ENCODE measurements around the gene IL2RA.
"Not testable (repeated sequence)": the region's sequence is repeated elsewhere in the genome, so short reads cannot be mapped to it uniquely, and the experiment has no call there.

IL2RA gene

GRCh38 chr10:6062101-6062771 is at the start of gene IL2RA:
TSS of gene IL2RA (minus strand) at chr10:6062367. CDS start at chr10:6062151, 216 bp downstream.
- Histone ChIP-seq H3K27me3 (ENCODE audit: control insufficient read depth, insufficient read depth, low read length) (no peaks in the 10 kb centered on the region), H3K9ac (ENCODE audit: low read length) (no peak within 1 kb of the TSS), H3K27ac (ENCODE audit: low read depth, low read length) (no peak within 1 kb of the TSS), H3K36me3 (ENCODE audit: control insufficient read depth, insufficient read depth, low read length) (no peaks in the 10 kb centered on the region), H3K4me1 (ENCODE audit: control insufficient read depth, insufficient read depth, low read length) (no peaks in the 10 kb centered on the region), H3K9me3 (ENCODE audit: control insufficient read depth, insufficient read depth, low read depth, low read length) (no peaks in the 10 kb centered on the region), H3K4me3 (ENCODE audit: low read depth, low read length) (no peak within 1 kb of the TSS)

DNA sequence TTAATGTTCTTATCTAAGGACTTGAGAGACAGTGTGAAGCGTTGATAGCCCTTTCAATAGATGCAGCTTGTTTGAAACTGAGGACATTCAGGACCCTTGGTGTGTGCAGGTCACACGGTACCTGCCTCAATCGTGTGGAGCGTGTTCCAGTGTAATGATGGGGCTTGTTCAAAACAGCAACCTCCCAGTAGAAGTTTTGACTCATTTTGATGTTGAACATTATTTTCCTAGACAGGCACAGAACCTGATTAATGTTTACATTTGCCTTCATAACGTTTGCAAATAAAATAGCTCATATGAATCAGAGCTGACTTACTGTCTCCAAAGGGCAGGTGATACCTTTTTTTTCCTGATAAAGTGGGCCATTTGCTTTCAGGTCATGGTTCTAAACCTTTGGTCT is 48.0 kb upstream of the IL2RA start:
- peaks cover 15% of the 10 kb centered on the region for H3K4me1 ChIP-seq (ENCODE audit: control insufficient read depth, insufficient read depth, low read length)
- no peaks in the 10 kb centered on the region for H3K9me3 ChIP-seq (ENCODE audit: control insufficient read depth, insufficient read depth, low read depth, low read length)
- H3K9ac ChIP-seq (ENCODE audit: low read length), result no peak overlapping the region
- H3K36me3 ChIP-seq (ENCODE audit: control insufficient read depth, insufficient read depth, low read length), result peaks cover 85% of the 10 kb centered on the region
- H3K27ac ChIP-seq (ENCODE audit: low read depth, low read length), result no peak overlapping the region
- no peaks in the 10 kb centered on the region for H3K27me3 ChIP-seq (ENCODE audit: control insufficient read depth, insufficient read depth, low read length)
- H3K4me3 ChIP-seq (ENCODE audit: low read depth, low read length), result no peak overlapping the region

- peaks cover 22% of the 10 kb centered on the region for H3K4me1 ChIP-seq (ENCODE audit: control insufficient read depth, insufficient read depth, low read length)
- H3K27ac ChIP-seq (ENCODE audit: low read depth, low read length), result no peak overlapping the region
- no peaks in the 10 kb centered on the region for H3K9me3 ChIP-seq (ENCODE audit: control insufficient read depth, insufficient read depth, low read depth, low read length)
- H3K9ac ChIP-seq (ENCODE audit: low read length), result no peak overlapping the region
- peaks cover 84% of the 10 kb centered on the region for H3K36me3 ChIP-seq (ENCODE audit: control insufficient read depth, insufficient read depth, low read length)
- no peak overlapping the region for H3K4me3 ChIP-seq (ENCODE audit: low read depth, low read length)
- H3K27me3 ChIP-seq (ENCODE audit: control insufficient read depth, insufficient read depth, low read length), result no peaks in the 10 kb centered on the region
These were observed 47.2 kb upstream of the IL2RA start for GRCh38 chr10:6109444-6109775.

- Histone ChIP-seq H3K36me3 (ENCODE audit: control insufficient read depth, insufficient read depth, low read length) (peaks cover 81% of the 10 kb centered on the region), H3K4me1 (ENCODE audit: control insufficient read depth, insufficient read depth, low read length) (peaks cover 28% of the 10 kb centered on the region), H3K27ac (ENCODE audit: low read depth, low read length) (no peak overlapping the region), H3K4me3 (ENCODE audit: low read depth, low read length) (no peak overlapping the region), H3K9ac (ENCODE audit: low read length) (no peak overlapping the region), H3K27me3 (ENCODE audit: control insufficient read depth, insufficient read depth, low read length) (no peaks in the 10 kb centered on the region), H3K9me3 (ENCODE audit: control insufficient read depth, insufficient read depth, low read depth, low read length) (no peaks in the 10 kb centered on the region)
These were observed 46.7 kb upstream of the IL2RA start for GRCh38 chr10:6108631-6109443.

DNA sequence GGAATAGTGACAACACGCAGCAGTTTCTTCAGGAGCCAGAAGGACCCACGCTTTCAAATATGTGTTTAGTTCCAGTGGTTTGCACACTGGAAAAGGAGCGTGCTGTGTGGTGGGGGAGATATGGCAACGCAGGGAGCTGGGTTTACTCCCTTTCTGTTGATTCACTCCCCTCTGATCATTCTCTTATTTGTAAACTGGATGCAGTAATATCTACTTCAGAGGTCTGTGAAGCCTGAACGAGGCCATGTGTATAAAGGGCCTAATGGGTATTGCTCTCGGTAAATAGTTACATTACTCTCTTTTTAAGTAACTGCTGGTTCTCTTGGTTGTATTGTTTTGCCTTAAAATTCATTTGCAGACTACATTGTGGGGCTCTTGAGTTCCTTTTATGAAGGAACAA is 45.9 kb upstream of the IL2RA start:
- H3K4me3 ChIP-seq (ENCODE audit: low read depth, low read length), result no peak overlapping the region

GRCh38 chr10:6107616-6108015 is 45.4 kb upstream of the IL2RA start:
- peaks cover 38% of the 10 kb centered on the region for H3K4me1 ChIP-seq (ENCODE audit: control insufficient read depth, insufficient read depth, low read length)
- not testable (repeated sequence) for H3K27me3 ChIP-seq (ENCODE audit: control insufficient read depth, insufficient read depth, low read length); H3K4me3 ChIP-seq (ENCODE audit: low read depth, low read length); H3K27ac ChIP-seq (ENCODE audit: low read depth, low read length); H3K9me3 ChIP-seq (ENCODE audit: control insufficient read depth, insufficient read depth, low read depth, low read length); H3K9ac ChIP-seq (ENCODE audit: low read length)
- H3K36me3 ChIP-seq (ENCODE audit: control insufficient read depth, insufficient read depth, low read length), result peaks cover 80% of the 10 kb centered on the region

More for the DNA sequence above, 45.9 kb upstream of the IL2RA start:
- peaks cover 34% of the 10 kb centered on the region for H3K4me1 ChIP-seq (ENCODE audit: control insufficient read depth, insufficient read depth, low read length)
- no peak overlapping the region for H3K9ac ChIP-seq (ENCODE audit: low read length)
- no peaks in the 10 kb centered on the region for H3K27me3 ChIP-seq (ENCODE audit: control insufficient read depth, insufficient read depth, low read length)
- peaks cover 80% of the 10 kb centered on the region for H3K36me3 ChIP-seq (ENCODE audit: control insufficient read depth, insufficient read depth, low read length)
- H3K27ac ChIP-seq (ENCODE audit: low read depth, low read length), result no peak overlapping the region
- H3K9me3 ChIP-seq (ENCODE audit: control insufficient read depth, insufficient read depth, low read depth, low read length), result no peaks in the 10 kb centered on the region

DNA sequence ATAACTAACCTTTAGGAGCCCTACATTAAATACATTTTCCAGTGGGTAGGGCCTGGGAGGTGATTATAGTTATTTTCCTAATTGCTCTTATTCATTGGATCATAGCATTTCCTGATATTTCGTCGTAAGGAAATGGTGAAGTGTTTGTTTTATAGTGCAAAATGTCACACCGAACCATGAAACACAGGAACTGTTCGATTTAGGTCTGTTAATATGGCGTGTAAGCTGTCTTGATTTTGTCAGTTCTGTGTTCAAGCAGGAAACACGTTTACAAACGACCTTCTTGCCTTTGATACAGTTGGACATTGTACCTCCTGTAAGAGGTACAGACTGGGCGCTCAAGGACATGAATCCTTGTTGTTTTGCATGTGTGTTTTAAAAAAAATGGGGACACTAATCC is 41.4 kb upstream of the IL2RA start:
- H3K27me3 ChIP-seq (ENCODE audit: control insufficient read depth, insufficient read depth, low read length), result no peaks in the 10 kb centered on the region
- H3K36me3 ChIP-seq (ENCODE audit: control insufficient read depth, insufficient read depth, low read length), result peaks cover 77% of the 10 kb centered on the region
- H3K9me3 ChIP-seq (ENCODE audit: control insufficient read depth, insufficient read depth, low read depth, low read length), result no peaks in the 10 kb centered on the region
- H3K4me1 ChIP-seq (ENCODE audit: control insufficient read depth, insufficient read depth, low read length), result peaks cover 59% of the 10 kb centered on the region
- no peak overlapping the region for H3K4me3 ChIP-seq (ENCODE audit: low read depth, low read length)
- no peak overlapping the region for H3K9ac ChIP-seq (ENCODE audit: low read length)
- no peak overlapping the region for H3K27ac ChIP-seq (ENCODE audit: low read depth, low read length)

DNA sequence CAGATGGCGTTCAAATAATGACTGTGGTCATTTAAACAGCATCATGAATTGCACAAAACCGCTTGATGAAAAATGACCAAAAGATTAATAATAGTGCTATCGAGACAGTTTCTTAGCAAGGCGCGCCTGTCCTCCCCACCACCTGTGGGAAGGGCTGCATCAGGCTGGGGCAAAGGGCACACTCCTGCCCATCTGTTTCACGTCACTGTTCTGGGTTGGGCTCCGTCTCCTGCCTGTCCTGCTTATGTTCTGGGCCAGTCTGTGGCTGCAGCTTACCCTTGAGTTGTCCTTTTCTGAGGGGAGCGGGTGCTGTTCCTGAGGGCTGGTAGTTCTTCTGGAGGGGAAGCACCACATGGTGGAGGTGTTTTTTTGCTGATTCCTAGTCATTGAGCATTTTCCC is 40.0 kb upstream of the IL2RA start:
- Histone ChIP-seq H3K27ac (ENCODE audit: low read depth, low read length) (no peak overlapping the region), H3K27me3 (ENCODE audit: control insufficient read depth, insufficient read depth, low read length) (no peaks in the 10 kb centered on the region), H3K9me3 (ENCODE audit: control insufficient read depth, insufficient read depth, low read depth, low read length) (no peaks in the 10 kb centered on the region), H3K4me3 (ENCODE audit: low read depth, low read length) (no peak overlapping the region), H3K36me3 (ENCODE audit: control insufficient read depth, insufficient read depth, low read length) (peaks cover 82% of the 10 kb centered on the region), H3K4me1 (ENCODE audit: control insufficient read depth, insufficient read depth, low read length) (peaks cover 61% of the 10 kb centered on the region), H3K9ac (ENCODE audit: low read length) (no peak overlapping the region)

GRCh38 chr10:6101181-6101580 is 39.0 kb upstream of the IL2RA start:
- Histone ChIP-seq H3K4me1 (ENCODE audit: control insufficient read depth, insufficient read depth, low read length) (peaks cover 69% of the 10 kb centered on the region), H3K9ac (ENCODE audit: low read length) (no peak overlapping the region)

GRCh38 chr10:6100370-6100769 is 38.2 kb upstream of the IL2RA start:
- peaks cover 71% of the 10 kb centered on the region for H3K36me3 ChIP-seq (ENCODE audit: control insufficient read depth, insufficient read depth, low read length)
- no peak overlapping the region for H3K9ac ChIP-seq (ENCODE audit: low read length)
- no peaks in the 10 kb centered on the region for H3K27me3 ChIP-seq (ENCODE audit: control insufficient read depth, insufficient read depth, low read length)
- H3K9me3 ChIP-seq (ENCODE audit: control insufficient read depth, insufficient read depth, low read depth, low read length), result no peaks in the 10 kb centered on the region
- H3K4me3 ChIP-seq (ENCODE audit: low read depth, low read length), result no peak overlapping the region
- no peak overlapping the region for H3K27ac ChIP-seq (ENCODE audit: low read depth, low read length)
- peaks cover 77% of the 10 kb centered on the region for H3K4me1 ChIP-seq (ENCODE audit: control insufficient read depth, insufficient read depth, low read length)

More at GRCh38 chr10:6101181-6101580, 39.0 kb upstream of the IL2RA start:
- H3K27ac ChIP-seq (ENCODE audit: low read depth, low read length), result no peak overlapping the region
- H3K9me3 ChIP-seq (ENCODE audit: control insufficient read depth, insufficient read depth, low read depth, low read length), result no peaks in the 10 kb centered on the region
- H3K4me3 ChIP-seq (ENCODE audit: low read depth, low read length), result no peak overlapping the region
- H3K27me3 ChIP-seq (ENCODE audit: control insufficient read depth, insufficient read depth, low read length), result no peaks in the 10 kb centered on the region
- H3K36me3 ChIP-seq (ENCODE audit: control insufficient read depth, insufficient read depth, low read length), result peaks cover 76% of the 10 kb centered on the region

DNA sequence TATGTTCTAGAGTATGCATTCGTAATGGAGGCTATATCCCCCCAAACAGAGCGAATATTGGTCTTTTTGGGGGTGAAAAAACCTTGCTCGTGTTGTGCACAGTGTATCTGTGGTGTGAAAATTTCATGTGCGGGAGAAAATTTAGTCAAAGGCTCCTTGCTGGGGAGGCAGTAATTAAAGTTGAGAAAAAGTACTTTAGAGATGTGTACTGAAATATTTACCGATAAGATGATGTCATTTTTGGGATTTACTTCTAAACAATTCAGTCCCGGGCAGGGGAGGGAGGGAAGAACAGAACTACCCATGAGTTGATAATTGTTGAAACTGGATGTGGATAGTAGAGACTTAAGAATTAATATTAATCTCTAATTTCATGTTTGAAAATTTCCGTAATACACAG is 36.0 kb upstream of the IL2RA start:
- Histone ChIP-seq H3K27me3 (ENCODE audit: control insufficient read depth, insufficient read depth, low read length) (no peaks in the 10 kb centered on the region), H3K4me1 (ENCODE audit: control insufficient read depth, insufficient read depth, low read length) (peaks cover 58% of the 10 kb centered on the region), H3K36me3 (ENCODE audit: control insufficient read depth, insufficient read depth, low read length) (peaks cover 54% of the 10 kb centered on the region)

More for the DNA sequence above, 36.0 kb upstream of the IL2RA start:
- no peak overlapping the region for H3K4me3 ChIP-seq (ENCODE audit: low read depth, low read length)
- H3K27ac ChIP-seq (ENCODE audit: low read depth, low read length), result no peak overlapping the region
- no peak overlapping the region for H3K9ac ChIP-seq (ENCODE audit: low read length)
- no peaks in the 10 kb centered on the region for H3K9me3 ChIP-seq (ENCODE audit: control insufficient read depth, insufficient read depth, low read depth, low read length)
